ENCODE measurements around the gene OR52E6. TPM values are rescaled to one million over a fixed set of nuclear protein-coding genes. Genes with fewer than 3 reads are reported as not detected.

Gene OR52E6
- total and polyA plus RNA-seq, 8 donors: not detected

- TF ChIP-seq, protein P1, sequence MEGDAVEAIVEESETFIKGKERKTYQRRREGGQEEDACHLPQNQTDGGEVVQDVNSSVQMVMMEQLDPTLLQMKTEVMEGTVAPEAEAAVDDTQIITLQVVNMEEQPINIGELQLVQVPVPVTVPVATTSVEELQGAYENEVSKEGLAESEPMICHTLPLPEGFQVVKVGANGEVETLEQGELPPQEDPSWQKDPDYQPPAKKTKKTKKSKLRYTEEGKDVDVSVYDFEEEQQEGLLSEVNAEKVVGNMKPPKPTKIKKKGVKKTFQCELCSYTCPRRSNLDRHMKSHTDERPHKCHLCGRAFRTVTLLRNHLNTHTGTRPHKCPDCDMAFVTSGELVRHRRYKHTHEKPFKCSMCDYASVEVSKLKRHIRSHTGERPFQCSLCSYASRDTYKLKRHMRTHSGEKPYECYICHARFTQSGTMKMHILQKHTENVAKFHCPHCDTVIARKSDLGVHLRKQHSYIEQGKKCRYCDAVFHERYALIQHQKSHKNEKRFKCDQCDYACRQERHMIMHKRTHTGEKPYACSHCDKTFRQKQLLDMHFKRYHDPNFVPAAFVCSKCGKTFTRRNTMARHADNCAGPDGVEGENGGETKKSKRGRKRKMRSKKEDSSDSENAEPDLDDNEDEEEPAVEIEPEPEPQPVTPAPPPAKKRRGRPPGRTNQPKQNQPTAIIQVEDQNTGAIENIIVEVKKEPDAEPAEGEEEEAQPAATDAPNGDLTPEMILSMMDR (IDR thresholded peaks at IDR 0.05): no peak
- Histone ChIP-seq H3K9me3 (no peaks in the 10 kb centered on the region), H3K36me3 (no peaks in the 10 kb centered on the region), H3K27ac (no peak within 1 kb of the TSS), H3K4me3 (no peak within 1 kb of the TSS), H3K4me1 (no peaks in the 10 kb centered on the region), H3K27me3 (no peaks in the 10 kb centered on the region)
- intact Hi-C loops (cut with DNase I): no loop called here
- ATAC-seq: no peak
- no peak for DNase-seq
Observed at GRCh38 chr11:5880329-5880728, 38.6 kb upstream of the OR52E6 start, which contains the start of gene OR52E4. TSS of gene OR52E4 (plus strand) at chr11:5880629. CDS start at chr11:5884293, 3,664 bp downstream.

GRCh38 chr11:5878564-5878963 lies 36.9 kb upstream of the OR52E6 start:
- DNase-seq (no peak), ATAC-seq (no peak)
- Histone ChIP-seq H3K27ac (no peak overlapping the region), H3K9me3 (no peaks in the 10 kb centered on the region), H3K36me3 (no peaks in the 10 kb centered on the region), H3K4me1 (no peaks in the 10 kb centered on the region), H3K27me3 (no peaks in the 10 kb centered on the region), H3K4me3 (no peak overlapping the region)
- intact Hi-C loops (cut with DNase I): no loop called here
- TF ChIP-seq, protein P1 (IDR thresholded peaks at IDR 0.05): no peak

GRCh38 chr11:5865826-5866225 lies 24.1 kb upstream of the OR52E6 start:
- intact Hi-C loops (cut with DNase I): no loop called here
- H3K4me3 ChIP-seq: no peak overlapping the region
- H3K36me3 ChIP-seq: no peaks in the 10 kb centered on the region
- ATAC-seq (no peak), DNase-seq (no peak)
- H3K27me3 ChIP-seq: no peaks in the 10 kb centered on the region
- H3K27ac ChIP-seq: no peak overlapping the region
- TF ChIP-seq, protein P1 (IDR thresholded peaks at IDR 0.05): no peak
- H3K9me3 ChIP-seq: peaks cover 0 to 8% of the 10 kb centered on the region in 2 donors
- H3K4me1 ChIP-seq: no peaks in the 10 kb centered on the region

GRCh38 chr11:5857590-5857989 lies 15.9 kb upstream of the OR52E6 start, which contains the start of gene OR52E8:
TSS of gene OR52E8 (minus strand) at chr11:5857690. CDS start at chr11:5857690, 0 bp downstream.
- Histone ChIP-seq H3K9me3 (no peaks in the 10 kb centered on the region), H3K4me3 (no peak within 1 kb of the TSS), H3K27ac (no peak within 1 kb of the TSS), H3K4me1 (no peaks in the 10 kb centered on the region), H3K36me3 (no peaks in the 10 kb centered on the region), H3K27me3 (no peaks in the 10 kb centered on the region)
- DNase-seq (no peak), ATAC-seq (no peak)
- intact Hi-C loops (cut with DNase I): no loop called here
- TF ChIP-seq, protein P1 (IDR thresholded peaks at IDR 0.05): no peak

DNA sequence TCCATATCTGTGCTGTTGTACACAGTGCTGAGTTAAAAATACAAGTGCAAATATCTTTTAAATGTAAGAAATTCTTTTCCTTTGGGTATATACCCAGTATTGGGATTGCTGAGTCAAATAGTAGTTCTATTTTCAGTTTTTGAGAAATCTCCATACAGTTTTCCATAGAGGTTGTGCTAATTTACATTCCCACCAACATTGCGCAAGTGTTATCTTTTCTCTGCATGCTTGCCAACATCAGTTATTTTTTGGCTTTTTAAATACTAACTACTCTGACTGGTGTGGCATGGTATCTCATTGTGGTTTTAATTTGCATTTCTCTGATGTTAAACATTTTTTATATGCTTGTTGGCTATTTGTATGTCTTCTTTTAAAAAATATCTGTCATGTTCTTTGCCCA lies 9.3 kb upstream of the OR52E6 start:
- no peaks in the 10 kb centered on the region for H3K9me3 ChIP-seq
- intact Hi-C loops (cut with DNase I): no loop called here
- no peak overlapping the region for H3K4me3 ChIP-seq
- TF ChIP-seq, protein P1 (IDR thresholded peaks at IDR 0.05): no peak
- no peaks in the 10 kb centered on the region for H3K27me3 ChIP-seq
- ATAC-seq (no peak), DNase-seq (no peak)
- H3K4me1 ChIP-seq: no peaks in the 10 kb centered on the region
- H3K27ac ChIP-seq: no peak overlapping the region
- H3K36me3 ChIP-seq: no peaks in the 10 kb centered on the region

All from left lung (tissue), 10 donors.